Neural progenitor cell (in vitro differentiated cells): Measurements from ENCODE around the gene PRSS12.

Experiments used
- EZH2 ChIP-seq: fragments of 200-600 bp; sonication (generic); IDR thresholded peaks from 2 replicates; pipeline ENCODE4 v1.6.1; 2017; ENCODE audit warnings: antibody characterized with exemption, mild to moderate bottlenecking, moderate library complexity
- EZH2phosphoT487 ChIP-seq: fragments of 200-600 bp; sonication (generic); IDR thresholded peaks from 2 replicates; pipeline ENCODE4 v1.6.1; 2017; ENCODE audit warnings: antibody characterized with exemption
- TF ChIP-seq, protein P1 (sequence below): fragments of 200-600 bp; sonication (generic); IDR thresholded peaks from 2 replicates; pipeline ENCODE4 v1.5.1; 2017; ENCODE audit warnings: antibody characterized with exemption, mild to moderate bottlenecking

DNA sequence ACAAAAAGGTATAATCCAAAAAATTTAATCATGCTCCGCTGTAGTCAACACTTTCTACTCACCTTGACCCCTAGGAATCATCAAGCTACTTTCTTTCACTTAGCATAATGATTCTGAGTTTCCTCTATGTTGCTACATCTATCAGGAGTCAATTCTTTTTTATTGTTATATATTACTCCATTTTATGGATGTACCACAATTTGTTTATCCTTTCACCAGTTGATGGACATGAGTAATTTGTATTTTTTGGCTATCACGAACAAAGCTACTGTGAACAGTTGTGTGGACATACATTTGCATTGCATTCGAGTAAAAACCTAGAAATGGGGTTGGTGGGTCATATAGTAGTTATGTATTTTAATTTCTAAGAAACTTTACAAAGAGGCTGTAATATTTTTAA lies 102.9 kb downstream of the PRSS12 start:
- TF ChIP-seq, protein P1, sequence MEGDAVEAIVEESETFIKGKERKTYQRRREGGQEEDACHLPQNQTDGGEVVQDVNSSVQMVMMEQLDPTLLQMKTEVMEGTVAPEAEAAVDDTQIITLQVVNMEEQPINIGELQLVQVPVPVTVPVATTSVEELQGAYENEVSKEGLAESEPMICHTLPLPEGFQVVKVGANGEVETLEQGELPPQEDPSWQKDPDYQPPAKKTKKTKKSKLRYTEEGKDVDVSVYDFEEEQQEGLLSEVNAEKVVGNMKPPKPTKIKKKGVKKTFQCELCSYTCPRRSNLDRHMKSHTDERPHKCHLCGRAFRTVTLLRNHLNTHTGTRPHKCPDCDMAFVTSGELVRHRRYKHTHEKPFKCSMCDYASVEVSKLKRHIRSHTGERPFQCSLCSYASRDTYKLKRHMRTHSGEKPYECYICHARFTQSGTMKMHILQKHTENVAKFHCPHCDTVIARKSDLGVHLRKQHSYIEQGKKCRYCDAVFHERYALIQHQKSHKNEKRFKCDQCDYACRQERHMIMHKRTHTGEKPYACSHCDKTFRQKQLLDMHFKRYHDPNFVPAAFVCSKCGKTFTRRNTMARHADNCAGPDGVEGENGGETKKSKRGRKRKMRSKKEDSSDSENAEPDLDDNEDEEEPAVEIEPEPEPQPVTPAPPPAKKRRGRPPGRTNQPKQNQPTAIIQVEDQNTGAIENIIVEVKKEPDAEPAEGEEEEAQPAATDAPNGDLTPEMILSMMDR, result no peak
- no peak for TF ChIP-seq EZH2phosphoT487
- no peak for TF ChIP-seq EZH2
